Left kidney (tissue), 2 donors: ENCODE data around the gene CACFD1. TPM values are rescaled to one million over a fixed set of nuclear protein-coding genes. Genes with fewer than 3 reads are reported as not detected.
"Not testable (repeated sequence)": the region's sequence is repeated elsewhere in the genome, so short reads cannot be mapped to it uniquely, and the experiment has no call there.

ENCODE experiments used
- DNase-seq: peaks from one replicate; pipeline ENCODE4 v3.0.0-alpha.2; 2013
- polyA plus RNA-seq: library from polyadenylated mRNA; unstranded; fragments of 120-200 nt; gene quantifications from one replicate; pipeline ENCODE4 v1.2.1, GENCODE V29; 2013; ENCODE audit not compliant: insufficient read length

The CACFD1 gene
- polyA plus RNA-seq, 1 donor: 27.3 TPM

DNA sequence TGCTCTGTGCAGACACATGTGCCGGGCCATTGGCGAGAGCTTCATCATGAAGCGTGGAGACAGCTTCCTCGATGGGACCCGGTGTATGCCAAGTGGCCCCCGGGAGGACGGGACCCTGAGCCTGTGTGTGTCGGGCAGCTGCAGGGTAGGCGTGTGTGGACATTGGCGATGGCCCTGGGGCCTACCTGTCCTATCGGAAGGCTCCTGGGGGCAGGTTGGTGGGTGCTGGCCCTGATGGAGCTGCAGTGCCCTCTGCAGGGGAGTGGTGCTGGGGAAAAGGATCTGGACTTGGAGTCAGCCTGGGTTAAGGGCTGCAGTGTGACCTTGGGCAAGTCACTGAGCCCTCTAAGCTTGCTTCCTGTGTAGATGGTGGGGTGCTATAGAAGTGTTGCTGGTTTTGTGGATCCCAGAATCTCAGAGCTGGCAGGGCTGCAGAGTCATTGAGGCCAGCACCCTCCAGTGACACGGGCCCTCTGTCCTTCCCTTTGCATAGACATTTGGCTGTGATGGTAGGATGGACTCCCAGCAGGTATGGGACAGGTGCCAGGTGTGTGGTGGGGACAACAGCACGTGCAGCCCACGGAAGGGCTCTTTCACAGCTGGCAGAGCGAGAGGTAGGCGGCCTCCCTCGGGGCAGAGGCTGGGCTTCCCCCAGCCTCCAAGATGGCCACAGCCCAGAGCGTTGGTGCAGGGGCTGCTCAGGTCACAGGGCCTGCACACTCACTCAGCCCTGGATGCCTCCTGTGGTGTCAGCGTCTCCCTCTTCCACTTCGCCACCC lies 21.8 kb upstream of the CACFD1 start:
- no peak for DNase-seq

DNA sequence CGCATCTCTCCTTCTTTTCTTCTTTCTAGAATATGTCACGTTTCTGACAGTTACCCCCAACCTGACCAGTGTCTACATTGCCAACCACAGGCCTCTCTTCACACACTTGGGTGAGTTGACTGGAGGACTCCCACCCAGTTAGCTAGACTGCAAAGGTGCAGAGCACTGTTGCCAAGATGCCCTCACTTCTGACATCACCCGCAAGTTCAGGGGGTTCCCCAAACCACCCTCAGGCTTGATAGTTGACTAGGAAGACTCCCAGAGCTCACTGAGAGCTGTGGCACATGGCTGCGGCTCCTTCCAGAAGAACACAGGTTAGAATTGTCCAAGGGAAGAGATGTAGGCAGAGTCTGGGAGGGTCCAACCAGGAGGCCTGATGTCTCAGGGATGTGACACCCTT lies 20.4 kb upstream of the CACFD1 start:
- DNase-seq: no peak

DNA sequence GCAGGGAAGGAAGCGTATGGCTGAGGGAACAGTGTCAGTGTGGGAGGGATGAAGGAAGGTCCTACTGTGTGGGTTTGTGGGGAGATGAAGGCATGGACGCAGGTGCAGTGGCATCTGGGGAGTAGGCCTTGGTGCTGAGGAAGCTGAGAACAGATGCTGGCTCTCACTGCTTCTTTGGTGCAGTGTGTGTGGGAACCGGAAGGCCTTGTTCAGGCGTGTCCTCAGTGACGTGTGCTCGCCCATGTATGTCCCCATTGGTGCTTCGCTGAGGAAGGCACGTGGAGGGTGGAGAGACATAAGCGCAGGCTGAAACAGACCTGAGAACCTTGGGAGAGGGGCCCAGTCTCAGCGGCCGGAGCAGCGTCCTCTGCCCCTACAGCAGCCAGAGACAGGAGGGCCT lies 18.9 kb upstream of the CACFD1 start:
- DNase-seq: no peak

DNA sequence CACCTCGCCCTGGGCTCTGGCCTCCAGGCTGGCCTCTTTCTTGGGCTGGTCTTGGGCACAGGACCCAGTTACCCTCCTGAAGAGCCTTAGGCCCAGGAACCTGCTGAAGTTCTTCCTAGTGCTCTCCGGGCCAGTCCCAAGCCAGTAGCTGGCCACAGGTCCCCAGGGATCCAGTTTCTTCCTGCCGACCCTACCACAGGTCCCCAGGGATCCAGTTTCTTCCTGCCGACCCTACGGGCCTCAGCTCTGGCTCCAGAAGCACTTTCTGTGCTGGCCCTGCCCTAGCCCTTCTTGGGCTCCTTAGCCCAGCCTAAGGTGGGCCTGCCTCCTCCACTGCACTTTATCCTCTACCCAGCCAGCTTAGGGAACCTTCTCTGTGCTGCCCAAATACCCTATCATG lies 18.2 kb upstream of the CACFD1 start:
- no peak for DNase-seq

- no peak for DNase-seq
These were observed 16.5 kb upstream of the CACFD1 start for GRCh38 chr9:133443248-133443647.

GRCh38 chr9:133443982-133444381 lies 15.8 kb upstream of the CACFD1 start:
- DNase-seq: no peak

GRCh38 chr9:133445293-133445969 lies 14.3 kb upstream of the CACFD1 start:
- no peak for DNase-seq

GRCh38 chr9:133448487-133448972 lies 11.2 kb upstream of the CACFD1 start:
- DNase-seq: no peak

DNA sequence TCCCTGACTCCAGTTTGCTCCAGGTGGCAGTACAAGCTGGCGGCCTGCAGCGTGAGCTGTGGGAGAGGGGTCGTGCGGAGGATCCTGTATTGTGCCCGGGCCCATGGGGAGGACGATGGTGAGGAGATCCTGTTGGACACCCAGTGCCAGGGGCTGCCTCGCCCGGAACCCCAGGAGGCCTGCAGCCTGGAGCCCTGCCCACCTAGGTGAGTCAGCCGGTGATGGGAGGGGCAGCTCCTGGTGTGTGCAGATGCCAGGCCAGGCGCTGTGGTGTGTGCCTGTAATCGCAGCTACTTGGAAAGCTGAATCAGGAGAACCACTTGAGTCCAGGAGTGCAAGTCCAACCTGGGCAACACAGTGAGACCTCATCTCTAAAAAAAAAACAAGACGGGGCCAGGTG lies 10.0 kb upstream of the CACFD1 start:
- DNase-seq: no peak

DNA sequence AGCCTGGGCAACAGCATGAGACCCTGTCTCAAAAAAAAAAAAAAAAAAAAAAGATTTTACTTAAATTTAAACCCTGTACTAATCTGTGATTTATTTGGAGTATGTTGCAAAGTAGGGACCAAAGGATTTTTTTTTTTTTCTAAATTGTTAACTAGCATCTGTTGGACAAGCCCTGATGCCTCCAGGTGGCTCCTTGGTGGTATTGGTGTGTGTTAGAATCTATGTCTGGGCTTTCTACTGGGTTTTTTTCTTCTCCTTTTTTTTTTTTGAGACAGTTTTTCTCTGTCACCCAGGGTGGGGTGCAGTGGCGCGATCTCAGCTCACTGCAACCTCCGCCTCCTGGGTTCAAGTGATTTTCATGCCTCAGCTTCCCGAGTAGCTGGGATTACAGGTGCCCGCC lies 7.9 kb upstream of the CACFD1 start:
- not testable (repeated sequence) for DNase-seq

GRCh38 chr9:133452562-133452961 lies 7.2 kb upstream of the CACFD1 start:
- DNase-seq: no peak

GRCh38 chr9:133453651-133454050 lies 6.1 kb upstream of the CACFD1 start:
- no peak for DNase-seq

- DNase-seq: no peak
These were observed 5.5 kb upstream of the CACFD1 start for GRCh38 chr9:133454325-133454724.

GRCh38 chr9:133454943-133455673 lies 4.7 kb upstream of the CACFD1 start:
- no peak for DNase-seq

GRCh38 chr9:133455936-133456335 lies 3.8 kb upstream of the CACFD1 start:
- no peak for DNase-seq

GRCh38 chr9:133456409-133456808 lies 3.4 kb upstream of the CACFD1 start:
- DNase-seq: no peak

- DNase-seq: no peak
These were observed 2.5 kb upstream of the CACFD1 start for GRCh38 chr9:133457233-133457632.

DNA sequence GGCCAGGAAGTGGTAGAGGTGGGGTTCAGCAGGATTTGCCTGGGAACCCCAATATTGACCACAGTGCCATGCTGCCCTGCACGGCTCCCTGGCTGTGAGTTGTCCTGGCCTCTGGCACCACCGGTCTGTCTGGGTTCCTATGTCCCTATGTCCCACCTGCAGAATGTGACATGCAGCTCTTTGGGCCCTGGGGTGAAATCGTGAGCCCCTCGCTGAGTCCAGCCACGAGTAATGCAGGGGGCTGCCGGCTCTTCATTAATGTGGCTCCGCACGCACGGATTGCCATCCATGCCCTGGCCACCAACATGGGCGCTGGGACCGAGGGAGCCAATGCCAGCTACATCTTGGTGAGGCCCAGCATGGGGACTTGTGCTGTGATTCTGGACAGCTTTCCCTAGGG lies 2.0 kb upstream of the CACFD1 start:
- no peak for DNase-seq

GRCh38 chr9:133458643-133459312 lies 1.0 kb upstream of the CACFD1 start:
- DNase-seq: no peak

GRCh38 chr9:133460405-133461175 lies 812 bp downstream of the CACFD1 start:
- DNase-seq: peak; percentile 40

DNA sequence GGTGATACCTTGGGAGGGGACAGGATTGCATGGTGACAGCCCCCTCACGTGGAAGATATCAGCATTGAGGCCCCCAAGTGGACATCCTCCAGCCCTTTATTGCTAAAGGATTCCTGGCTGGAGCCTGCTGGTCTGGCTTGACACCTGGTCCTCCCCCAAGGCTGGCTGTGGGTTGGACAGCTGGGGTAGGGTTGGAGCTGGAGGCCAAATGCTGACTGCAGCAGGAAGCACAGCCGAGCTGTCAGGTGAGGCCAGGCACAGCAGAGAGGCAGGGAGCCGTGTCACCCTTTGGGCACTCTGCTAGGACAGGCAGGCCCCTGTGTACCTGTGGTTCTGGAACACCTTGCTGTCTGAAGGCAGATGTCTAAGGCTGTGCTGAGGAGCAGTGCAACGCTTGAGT lies 2.2 kb downstream of the CACFD1 start:
- no peak for DNase-seq
